ENCODE measurements around the gene GKN1. TPM values are rescaled to one million over a fixed set of nuclear protein-coding genes. Genes with fewer than 3 reads are reported as not detected.

The GKN1 gene
- total RNA-seq, 2 donors from 2014 or later: not detected

DNA sequence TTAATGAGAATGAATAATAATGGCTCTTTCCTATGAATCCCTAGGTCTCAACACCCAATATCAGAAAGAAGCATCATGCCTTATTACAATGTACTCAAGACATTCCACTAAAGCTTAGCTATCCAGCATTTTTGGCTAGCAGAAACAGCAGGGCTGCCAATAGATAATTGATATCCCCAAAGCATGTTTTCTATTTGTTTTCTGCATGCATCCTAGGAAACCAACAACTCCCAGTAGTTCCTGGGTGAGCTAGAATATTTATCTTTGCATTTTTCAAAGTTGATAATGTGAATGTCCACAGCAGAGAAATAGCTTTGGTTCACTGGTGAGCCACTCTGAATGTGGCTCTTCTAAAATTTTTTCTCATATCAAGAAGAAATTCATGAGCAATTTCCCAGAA is 32.7 kb downstream of the GKN1 start:
- H3K36me3 ChIP-seq: no peaks in the 10 kb centered on the region
- no peak for DNase-seq (ENCODE audit: low spot score)

GRCh38 chr2:69007603-69008002 is 33.2 kb downstream of the GKN1 start:
- Histone ChIP-seq H3K27me3 (replicated peaks; ENCODE audit: insufficient read depth) (no peaks in the 10 kb centered on the region), H3K9me3 (no peaks in the 10 kb centered on the region), H3K27ac (no peak overlapping the region), H3K36me3 (no peaks in the 10 kb centered on the region), H3K4me1 (replicated peaks) (no peaks in the 10 kb centered on the region), H3K4me3 (no peak overlapping the region)
- intact Hi-C loops (cut with DNase I): no loop called here
- DNase-seq (ENCODE audit: low spot score): no peak
- TF ChIP-seq POLR2A (IDR thresholded peaks at IDR 0.05) (no peak), POLR2AphosphoS5 (IDR thresholded peaks at IDR 0.05) (no peak), CTCF (IDR thresholded peaks at IDR 0.05) (no peak)

More for the DNA sequence above, 32.7 kb downstream of the GKN1 start:
- Histone ChIP-seq H3K27me3 (replicated peaks; ENCODE audit: insufficient read depth) (no peaks in the 10 kb centered on the region), H3K27ac (no peak overlapping the region), H3K9me3 (no peaks in the 10 kb centered on the region), H3K4me1 (replicated peaks) (no peaks in the 10 kb centered on the region), H3K4me3 (no peak overlapping the region)
- TF ChIP-seq POLR2A (IDR thresholded peaks at IDR 0.05) (no peak), POLR2AphosphoS5 (IDR thresholded peaks at IDR 0.05) (no peak), CTCF (IDR thresholded peaks at IDR 0.05) (no peak)
- intact Hi-C loops (cut with DNase I): no loop called here

DNA sequence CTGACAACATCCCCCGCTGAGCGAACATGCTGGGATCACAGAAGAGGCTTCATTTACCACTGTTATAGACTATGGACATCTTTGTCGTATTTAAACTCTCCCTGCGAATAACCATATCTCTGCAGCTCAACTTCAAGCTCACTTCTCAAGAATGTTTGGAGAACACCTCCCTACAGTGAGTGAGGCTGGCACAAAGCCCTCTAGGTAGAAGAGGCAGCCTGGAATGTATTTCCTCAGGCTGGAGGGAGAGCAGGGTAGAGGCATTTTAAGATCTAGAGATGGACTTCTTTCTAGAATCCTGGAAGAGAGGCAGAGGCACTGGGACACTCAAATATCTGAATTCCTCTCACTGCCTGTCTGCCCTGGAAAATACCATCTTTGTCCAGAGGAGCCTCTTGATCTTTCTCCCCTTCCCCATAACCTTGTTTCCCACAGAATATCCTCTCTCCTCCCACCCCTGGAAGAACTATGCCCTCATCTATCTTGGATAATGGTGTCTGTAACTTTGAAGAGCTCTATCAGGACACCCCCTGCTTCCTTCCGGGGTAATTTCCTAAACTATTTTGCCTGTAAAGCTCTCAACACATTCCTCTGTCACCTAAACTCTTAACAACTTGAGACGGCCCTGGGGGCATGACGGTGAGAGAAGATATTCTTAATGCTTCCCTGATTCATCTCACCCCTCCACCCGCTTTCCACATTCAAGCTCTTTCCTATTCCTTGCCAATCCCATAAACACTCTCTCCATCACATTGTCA is 36.2 kb downstream of the GKN1 start:
- intact Hi-C loops (cut with DNase I): loop anchor here (10.0 kb wide), 5 partner anchors 66 to 704 kb away; partner anchors contain the start of gene AAK1
- no peak overlapping the region for H3K4me3 ChIP-seq
- TF ChIP-seq POLR2AphosphoS5 (IDR thresholded peaks at IDR 0.05): no peak
- no peak for TF ChIP-seq CTCF (IDR thresholded peaks at IDR 0.05)
- no peak for TF ChIP-seq POLR2A (IDR thresholded peaks at IDR 0.05)
- H3K36me3 ChIP-seq: no peaks in the 10 kb centered on the region
- H3K27ac ChIP-seq: no peak overlapping the region
- no peaks in the 10 kb centered on the region for H3K4me1 ChIP-seq (replicated peaks)
- 58% methylated on average over 8 of the region's 8 CpGs for WGBS
- H3K27me3 ChIP-seq (replicated peaks; ENCODE audit: insufficient read depth): no peaks in the 10 kb centered on the region
- DNase-seq (ENCODE audit: low spot score): no peak
- no peaks in the 10 kb centered on the region for H3K9me3 ChIP-seq

DNA sequence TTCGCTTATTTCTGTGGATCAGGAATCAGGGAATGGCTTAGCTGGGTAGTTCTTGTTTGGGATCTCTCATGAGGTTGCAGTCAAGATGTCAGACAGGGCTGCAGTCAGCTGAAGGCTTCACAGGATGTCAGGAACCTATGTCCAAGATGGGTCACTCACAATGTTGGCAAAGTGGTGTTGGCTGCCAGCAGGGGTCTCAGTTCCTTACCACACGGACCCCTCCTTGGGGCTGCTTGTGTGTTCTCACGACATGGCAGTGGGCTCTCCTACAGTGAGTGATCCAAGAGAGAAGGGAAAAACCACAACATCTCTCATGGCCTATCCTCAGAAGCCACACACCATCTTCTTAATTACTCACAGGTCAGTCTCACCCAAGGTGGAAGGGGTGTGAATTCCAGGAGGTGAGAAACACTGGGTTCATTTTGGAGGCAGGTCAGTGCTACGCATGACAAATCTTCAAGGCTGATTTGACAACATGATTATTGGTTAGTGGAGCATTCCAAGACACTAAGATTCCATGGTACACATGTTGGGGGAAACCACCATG is 37.2 kb downstream of the GKN1 start:
- Histone ChIP-seq H3K4me3 (no peak overlapping the region), H3K36me3 (no peaks in the 10 kb centered on the region), H3K9me3 (no peaks in the 10 kb centered on the region), H3K27me3 (replicated peaks; ENCODE audit: insufficient read depth) (no peaks in the 10 kb centered on the region), H3K27ac (no peak overlapping the region), H3K4me1 (replicated peaks) (no peaks in the 10 kb centered on the region)
- 80% methylated on average over 4 of the region's 4 CpGs for WGBS
- DNase-seq (ENCODE audit: low spot score): no peak
- intact Hi-C loops (cut with DNase I): loop anchor here (2.0 to 10.0 kb wide), 6 partner anchors 67 to 703 kb away; partner anchors contain the start of genes AAK1 and NFU1
- TF ChIP-seq POLR2A (IDR thresholded peaks at IDR 0.05) (no peak), POLR2AphosphoS5 (IDR thresholded peaks at IDR 0.05) (no peak), CTCF (IDR thresholded peaks at IDR 0.05) (no peak)
